ENCODE results near the gene RPS15.

- no peak for TF ChIP-seq POLR2A (IDR thresholded peaks at IDR 0.05)
- no peak for TF ChIP-seq CTCF (IDR thresholded peaks at IDR 0.05)
- TF ChIP-seq EP300 (IDR thresholded peaks at IDR 0.05): no peak
Observed at GRCh38 chr19:1459479-1459878, 21.3 kb downstream of the RPS15 start.
